HepG2 (cell line): ENCODE data around the gene SMTNL1. TPM values are rescaled to one million over a fixed set of nuclear protein-coding genes. Genes with fewer than 3 reads are reported as not detected.

ENCODE experiments used
- EEA1 ChIP-seq: sonication (generic); formaldehyde crosslinking; IDR thresholded peaks from 2 replicates; pipeline ENCODE4 v1.5.1; 2020; ENCODE audit warnings: mild to moderate bottlenecking, missing genetic modification reagents, borderline replicate concordance
- FLYWCH1 ChIP-seq: sonication (generic); formaldehyde crosslinking; IDR thresholded peaks from 2 replicates; pipeline ENCODE4 v1.8.1; 2023; ENCODE audit warnings: mild to moderate bottlenecking, missing genetic modification reagents
- HNF1B ChIP-seq: sonication (generic); formaldehyde crosslinking; IDR thresholded peaks from 2 replicates; pipeline ENCODE4 v1.5.1; 2020; ENCODE audit warnings: mild to moderate bottlenecking, moderate library complexity, missing genetic modification reagents
- IKZF4 ChIP-seq: sonication (generic); formaldehyde crosslinking; IDR thresholded peaks from 2 replicates; pipeline ENCODE4 v1.5.1; 2020; ENCODE audit warnings: borderline replicate concordance, mild to moderate bottlenecking, low read depth, missing genetic modification reagents; ENCODE audit errors: not compliant biosample characterization
- MATR3 ChIP-seq: sonication (generic); formaldehyde crosslinking; IDR thresholded peaks from 2 replicates; pipeline ENCODE4 v1.4.0; 2020; ENCODE audit warnings: missing genetic modification reagents
- MXD1 ChIP-seq: sonication (generic); formaldehyde crosslinking; IDR thresholded peaks from 2 replicates; pipeline ENCODE4 v1.4.0; 2020; ENCODE audit warnings: mild to moderate bottlenecking, missing genetic modification reagents
- TEAD2 ChIP-seq: sonication (generic); formaldehyde crosslinking; IDR thresholded peaks from 2 replicates; pipeline ENCODE4 v1.9.0; 2021; ENCODE audit warnings: missing genetic modification reagents
- TFE3 ChIP-seq: IDR thresholded peaks from 2 replicates; pipeline ENCODE4 v1.6.1; 2016
- ZNF24 ChIP-seq: fragments of 450-650 bp; IDR thresholded peaks from 2 replicates; pipeline ENCODE4 v1.6.1; 2017; ENCODE audit warnings: antibody characterized with exemption, mild to moderate bottlenecking
- ZNF263 ChIP-seq: sonication (generic); formaldehyde crosslinking; IDR thresholded peaks from 2 replicates; pipeline ENCODE4 v1.4.0; 2020; ENCODE audit warnings: missing genetic modification reagents
- ZNF318 ChIP-seq: sonication (generic); formaldehyde crosslinking; IDR thresholded peaks from 2 replicates; pipeline ENCODE4 v1.4.0; 2020; ENCODE audit warnings: mild to moderate bottlenecking, missing genetic modification reagents
- ZNF577 ChIP-seq: sonication (generic); formaldehyde crosslinking; IDR thresholded peaks from 2 replicates; pipeline ENCODE4 v1.4.0; 2020; ENCODE audit warnings: mild to moderate bottlenecking, low read depth, missing genetic modification reagents, borderline replicate concordance
- ZNF614 ChIP-seq: IDR thresholded peaks from 2 replicates; pipeline ENCODE4 v1.6.1; 2018; ENCODE audit warnings: missing biosample characterization, missing genetic modification reagents, inconsistent platforms, borderline replicate concordance
- ZNF740 ChIP-seq: sonication (generic); formaldehyde crosslinking; IDR thresholded peaks from 2 replicates; pipeline ENCODE4 v1.4.0; 2020; ENCODE audit warnings: missing genetic modification reagents
- polyA plus RNA-seq, 8 experiments: library from polyadenylated mRNA; depleted of rRNA in 3 of 8; stranded (reverse) in 7 of 8; unstranded in 1 of 8; fragments of >200 nt; fragmentation: Illumina TruSeq in 4 of 8; extraction: Trizol in 4 of 8; gene quantifications; 2 replicates each; pipeline versions ENCODE4 v1.2.1 to v1.2.3, GENCODE V29; 2011 to 2016; ENCODE audit warnings: low read depth in 4 of 8, missing spikeins in 1 of 8, mixed read lengths in 1 of 8; ENCODE audit not compliant: insufficient read depth in 1 of 8
- total RNA-seq, 5 experiments: library from RNA; depleted of rRNA; stranded (reverse); fragments of >200 nt; fragmentation: Illumina TruSeq; extraction: Trizol; gene quantifications; 2 replicates each; pipeline ENCODE4 v1.2.3, GENCODE V29; 2016; ENCODE audit warnings: low read depth in 1 of 5

SMTNL1 gene
- total and polyA plus RNA-seq, 2 of the 13 experiments (the other 11 are each of a cell fraction or from before 2014, with no cell fraction given) = 0.04 TPM; not detected in 1

- TF ChIP-seq ZNF318 (0 out of 2 replicates have a peak, but pooled peaks have one; percentile 12), ZNF24 (no peak), IKZF4 (CRISPR knock-in tag) (no peak), TEAD2 (CRISPR knock-in tag) (no peak), FLYWCH1 (no peak), MXD1 (CRISPR knock-in tag) (peak; percentile 34; the same call in 1 of the 2 replicates), ZNF740 (no peak), EEA1 (CRISPR knock-in tag) (no peak), ZNF614 (CRISPR knock-in tag) (no peak), ZNF577 (CRISPR knock-in tag) (no peak), MATR3 (CRISPR knock-in tag) (no peak), ZNF263 (CRISPR knock-in tag) (0 out of 2 replicates have a peak, but pooled peaks have one; percentile 5), HNF1B (CRISPR knock-in tag) (no peak), TFE3 (CRISPR knock-in tag) (no peak)
These were observed 30.3 kb downstream of the SMTNL1 start, which contains the start of gene UBE2L6 (continued) for GRCh38 chr11:57567515-57568329.
